ENCODE results near the gene SOX10.

DNA sequence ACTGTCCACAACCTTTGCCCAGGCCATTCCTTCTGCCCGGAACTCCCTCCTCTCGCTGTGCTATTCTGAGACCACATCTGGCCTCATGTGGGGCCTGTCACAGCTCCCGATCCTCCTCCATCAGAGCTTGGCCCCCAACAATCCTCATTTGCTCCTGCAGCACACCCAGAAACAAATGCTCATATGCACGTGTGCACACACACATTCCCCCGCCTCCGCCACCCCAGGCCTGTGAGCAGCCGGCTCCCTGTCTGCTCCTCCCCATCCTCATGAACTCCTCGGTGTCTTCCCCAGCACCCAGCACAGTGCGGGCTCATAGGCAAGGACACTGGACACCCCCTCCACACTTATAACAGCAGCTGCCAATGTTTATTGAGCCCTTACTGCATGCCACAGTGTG is 43.1 kb upstream of the SOX10 start:
- no peak for TF ChIP-seq POLR2A (IDR thresholded peaks at IDR 0.05; ENCODE audit: low read depth, low read length)
- TF ChIP-seq POLR2AphosphoS5 (IDR thresholded peaks at IDR 0.05; ENCODE audit: low read depth, low read length), result no peak
- TF ChIP-seq TAF1 (IDR thresholded peaks at IDR 0.05; ENCODE audit: borderline replicate concordance, low read depth, low read length), result no peak
